Heart left ventricle (tissue), 13 donors: ENCODE results near the gene ZDHHC11.
"Not testable (repeated sequence)": the region's sequence is repeated elsewhere in the genome, so short reads cannot be mapped to it uniquely, and the experiment has no call there.

Experiments
- POLR2A ChIP-seq, 2 donors: fragments of 450-650 bp; IDR thresholded peaks; one replicate each; pipeline ENCODE4 v1.6.1; 2017; ENCODE audit warnings: antibody characterized with exemption in 2 of 2, mild to moderate bottlenecking in 2 of 2, moderate library complexity in 2 of 2
- TF ChIP-seq, protein P1 (sequence below), 12 donors: fragments of 200-600 bp; sonication (generic) in 4 of 12; IDR thresholded peaks; one replicate each; pipeline versions ENCODE4 v1.5.0 to v1.8.0; 2018 to 2022; ENCODE audit warnings: antibody characterized with exemption in 12 of 12, mild to moderate bottlenecking in 5 of 12
- donor health status: ischemic (EF 13 %, LVEDD 7.1; RV severe dilation, severe dysfunction).
- donor health status: DM: no; HTN: yes; CAD: no.
- donor health status: DM: no; HTN: no; CAD: no.
- donor health status: ischemic (EF 25% LVEDD 6.9; RV normal size, moderate dysfunction).
- donor health status: ischemic (EF 25% LVEDD 5.7; RV mildly dilated, moderate dysfunction).
- donor health status: ischemic (EF 35%, LVEDD 5.7; RV mildly dilated, moderate dysfunction).
- donor health status: nonischemic (EF 11% LVEDD 7.7; RV severe dilation, severe dysfunction).
- donor health status: DM: yes; HTN: yes; CAD: no.
- donor health status: PGD.
- donor health status: ischemic (EF 29% LVEDD 5.4; RV normal size, mild dysfunction).
- donor health status: nonischemic (EF 23%, LVEDD 6.1; RV moderate dilation, normal function).

DNA sequence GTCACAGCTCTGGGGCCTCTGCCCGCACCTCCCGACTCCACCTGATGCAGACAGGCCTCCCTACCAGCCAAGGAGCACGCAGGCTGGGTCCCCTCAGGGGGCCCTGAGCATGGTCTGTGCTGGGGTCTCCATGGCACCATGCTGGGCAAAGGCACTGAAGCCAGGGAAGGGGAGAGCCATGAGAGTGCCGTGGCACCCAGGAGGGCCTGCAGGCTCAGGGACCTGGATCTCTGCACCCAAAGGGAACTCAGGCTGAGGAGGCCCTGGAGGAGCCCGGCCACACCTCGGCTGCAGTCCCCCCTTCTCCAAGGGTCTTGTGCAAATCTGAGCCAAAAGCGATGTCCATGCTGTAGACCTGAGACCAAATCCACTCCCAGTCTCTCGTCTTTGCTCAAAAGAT is 98.8 kb downstream of the ZDHHC11 start:
- TF ChIP-seq, protein P1, sequence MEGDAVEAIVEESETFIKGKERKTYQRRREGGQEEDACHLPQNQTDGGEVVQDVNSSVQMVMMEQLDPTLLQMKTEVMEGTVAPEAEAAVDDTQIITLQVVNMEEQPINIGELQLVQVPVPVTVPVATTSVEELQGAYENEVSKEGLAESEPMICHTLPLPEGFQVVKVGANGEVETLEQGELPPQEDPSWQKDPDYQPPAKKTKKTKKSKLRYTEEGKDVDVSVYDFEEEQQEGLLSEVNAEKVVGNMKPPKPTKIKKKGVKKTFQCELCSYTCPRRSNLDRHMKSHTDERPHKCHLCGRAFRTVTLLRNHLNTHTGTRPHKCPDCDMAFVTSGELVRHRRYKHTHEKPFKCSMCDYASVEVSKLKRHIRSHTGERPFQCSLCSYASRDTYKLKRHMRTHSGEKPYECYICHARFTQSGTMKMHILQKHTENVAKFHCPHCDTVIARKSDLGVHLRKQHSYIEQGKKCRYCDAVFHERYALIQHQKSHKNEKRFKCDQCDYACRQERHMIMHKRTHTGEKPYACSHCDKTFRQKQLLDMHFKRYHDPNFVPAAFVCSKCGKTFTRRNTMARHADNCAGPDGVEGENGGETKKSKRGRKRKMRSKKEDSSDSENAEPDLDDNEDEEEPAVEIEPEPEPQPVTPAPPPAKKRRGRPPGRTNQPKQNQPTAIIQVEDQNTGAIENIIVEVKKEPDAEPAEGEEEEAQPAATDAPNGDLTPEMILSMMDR (IDR thresholded peaks at IDR 0.05) = not testable (repeated sequence)
- not testable (repeated sequence) for TF ChIP-seq POLR2A (IDR thresholded peaks at IDR 0.05)
